Esophagus squamous epithelium (tissue), 4 donors: ENCODE data around the gene CHGA.

Experiments used
- CTCF ChIP-seq, 6 experiments: fragments of 450-650 bp in 4 of 6; fragments of 200-600 bp in 2 of 6; sonication (generic) in 2 of 6; IDR thresholded peaks; one replicate each; pipeline ENCODE4 v1.5.1; 2016 to 2019; ENCODE audit warnings: antibody characterized with exemption in 6 of 6, mild to moderate bottlenecking in 4 of 6, moderate library complexity in 4 of 6
- POLR2A ChIP-seq, 4 donors: fragments of 450-650 bp; IDR thresholded peaks; one replicate each; pipeline ENCODE4 v1.6.1; 2017; ENCODE audit warnings: antibody characterized with exemption in 4 of 4, mild to moderate bottlenecking in 4 of 4, moderate library complexity in 3 of 4

- TF ChIP-seq CTCF (IDR thresholded peaks at IDR 0.05) (no peak), POLR2A (IDR thresholded peaks at IDR 0.05) (no peak)
Observed at GRCh38 chr14:92969430-92969829, 46.5 kb downstream of the CHGA start.
